Activated CD8-positive, alpha-beta memory T cell treated with anti-CD3 and anti-CD28 coated beads for 36 hours (primary cell): ENCODE results near the gene MLNR. TPM values are rescaled to one million over a fixed set of nuclear protein-coding genes. Genes with fewer than 3 reads are reported as not detected.

Source experiments
- CTCF ChIA-PET: fragments of 350-600 bp; sonication (Branson Sonifier 250); formaldehyde crosslinking; loops from one replicate; lab custom pipeline; 2021; ENCODE audit warnings: antibody characterized with exemption; lab: Charles Lee
- POLR2A ChIA-PET: fragments of 350-600 bp; sonication (Branson Sonifier 250); formaldehyde crosslinking; loops from one replicate; lab custom pipeline; 2021; ENCODE audit warnings: antibody characterized with exemption; lab: Charles Lee
- total RNA-seq, 2 experiments: library from RNA; stranded (reverse); gene quantifications; one replicate each; pipeline ENCODE4 v1.2.3, GENCODE V29; 2021

The MLNR gene
- total RNA-seq, 2 experiments from 2014 or later = not detected

GRCh38 chr13:49259586-49259985 is 39.4 kb downstream of the MLNR start:
- POLR2A ChIA-PET = no interaction called here
- CTCF ChIA-PET = no interaction called here

- CTCF ChIA-PET = no interaction called here
- POLR2A ChIA-PET = no interaction called here
These were observed 42.5 kb downstream of the MLNR start for GRCh38 chr13:49262634-49263033.

GRCh38 chr13:49265822-49266221 is 45.7 kb downstream of the MLNR start:
- CTCF ChIA-PET = interaction anchor here (1.0 kb wide), 1 partner anchor 28 kb away, joined by 3 read pairs; no protein-coding TSS in a partner anchor

GRCh38 chr13:49271264-49271663 is 51.1 kb downstream of the MLNR start:
- ChIA-PET CTCF (interaction anchor here (1.0 to 1.7 kb wide), 2 partner anchors 10 to 17 kb away, joined by 4 read pairs; no protein-coding TSS in a partner anchor), POLR2A (no interaction called here)

More at GRCh38 chr13:49265822-49266221, 45.7 kb downstream of the MLNR start:
- POLR2A ChIA-PET = no interaction called here

Other genes with a start within 250 kb of the MLNR start
- 10 to 100 TPM; 24.5 to 25.1 TPM for gene FNDC3A, start 244.4 kb upstream of the MLNR start, total RNA-seq
- 1 to 10 TPM; 8.4 to 9.6 TPM for gene CDADC1, start 27.6 kb downstream of the MLNR start, total RNA-seq
- 1 to 10 TPM; 5.6 to 5.7 TPM for gene CAB39L, start 223.7 kb downstream of the MLNR start, total RNA-seq
- 10 to 100 TPM; 11.1 to 11.2 TPM for gene SETDB2, start 223.9 kb downstream of the MLNR start, total RNA-seq